Panc1 (cell line): ENCODE measurements around the gene UGGT2. TPM values are rescaled to one million over a fixed set of nuclear protein-coding genes. Genes with fewer than 3 reads are reported as not detected.

Experiments
- ATAC-seq: fragments of 200-7000 bp; cut with Tn5 transposase; 2 replicates; pipeline ENCODE4 v1.9.1; 2020; ENCODE audit warnings: mild to moderate bottlenecking, moderate library complexity
- BruUV-seq: library from RNA; stranded (reverse); fragments of 400-500 nt; replicated peaks from 2 replicates; lab custom pipeline; 2021; lab: Mats Ljungman, UMichigan
- CTCF ChIA-PET: fragments of 300-600 bp; sonication (Branson Sonifier 250); formaldehyde crosslinking; loops from one replicate; lab custom pipeline; 2022; ENCODE audit warnings: antibody characterized with exemption; lab: Charles Lee
- POLR2A ChIA-PET: fragments of 300-600 bp; sonication (Branson Sonifier 250); formaldehyde crosslinking; loops from one replicate; lab custom pipeline; 2022; ENCODE audit warnings: antibody characterized with exemption; lab: Charles Lee
- DNase-seq: peaks from one replicate; pipeline ENCODE4 v3.0.0-alpha.2; 2010; ENCODE audit warnings: low read depth, low spot score
- H3K27ac ChIP-seq: 2 replicates; pipeline ENCODE4 v1.5.1; 2011; ENCODE audit warnings: mild to moderate bottlenecking, low read length, inconsistent platforms
- H3K27me3 ChIP-seq: fragments of 200-500 bp; sonication (Bioruptor generic); 2 replicates; pipeline ENCODE4 v1.6.0; 2014; ENCODE audit warnings: low read length, inconsistent platforms; ENCODE audit not compliant: control insufficient read depth, insufficient read depth
- H3K36me3 ChIP-seq: fragments of 200-500 bp; sonication (Bioruptor generic); 2 replicates; pipeline ENCODE4 v1.5.1; 2014; ENCODE audit warnings: inconsistent platforms, mild to moderate bottlenecking, low read length, moderate library complexity; ENCODE audit not compliant: control insufficient read depth, insufficient read depth
- H3K4me1 ChIP-seq: 2 replicates; pipeline ENCODE4 v1.5.1; 2011; ENCODE audit warnings: inconsistent platforms, mild to moderate bottlenecking, low read length, moderate library complexity; ENCODE audit not compliant: control insufficient read depth, insufficient read depth
- H3K4me3 ChIP-seq, 2 experiments: 2 replicates each; pipeline ENCODE4 v1.5.1; 2011 to 2012; ENCODE audit warnings: low read depth in 2 of 2, low read length in 2 of 2, mild to moderate bottlenecking in 2 of 2, inconsistent platforms in 1 of 2, moderate library complexity in 1 of 2
- H3K9me3 ChIP-seq: fragments of 200-500 bp; sonication (Bioruptor generic); 2 replicates; pipeline ENCODE4 v1.5.1; 2014; ENCODE audit warnings: low read depth, mild to moderate bottlenecking, inconsistent platforms, low read length, moderate library complexity; ENCODE audit not compliant: control insufficient read depth, insufficient read depth
- POLR2AphosphoS5 ChIP-seq: IDR thresholded peaks from 2 replicates; pipeline ENCODE4 v1.6.1; 2012; ENCODE audit warnings: mild to moderate bottlenecking, low read depth, low read length, moderate library complexity
- SIN3A ChIP-seq: IDR thresholded peaks from 2 replicates; pipeline ENCODE4 v1.6.1; 2012; ENCODE audit warnings: low read depth, mild to moderate bottlenecking, low read length, moderate library complexity, borderline replicate concordance; ENCODE audit not compliant: insufficient read depth
- TCF7L2 ChIP-seq: IDR thresholded peaks from 2 replicates; pipeline ENCODE4 v1.6.1; 2011; ENCODE audit warnings: mild to moderate bottlenecking, low read depth, low read length, inconsistent platforms
- in situ Hi-C: cut with HindIII; loops from 2 replicates; pipeline ENCODE4 v1.10.0; 2016; ENCODE audit warnings: low sequenced_read_pairs, low pct_unique_long_range_greater_than_20kb
- intact Hi-C: fragments of 100-400 bp; cut with micrococcal nuclease; formaldehyde crosslinking; loops from one replicate; pipeline ENCODE4 v1.10.0; 2022; ENCODE audit not compliant: unreplicated experiment
- total RNA-seq: library from RNA; stranded (reverse); gene quantifications from one replicate; pipeline ENCODE4 v1.2.1, GENCODE V29; 2021; ENCODE audit not compliant: unreplicated experiment
- TF ChIP-seq, protein P1 (sequence below), 2 experiments: IDR thresholded peaks; 2 replicates each; pipeline ENCODE4 v1.6.1; 2011 to 2012; ENCODE audit warnings: low read depth in 2 of 2, control low read depth in 1 of 2, low read length in 1 of 2, mild to moderate bottlenecking in 1 of 2, moderate library complexity in 1 of 2; ENCODE audit not compliant: insufficient read depth in 1 of 2
- TF ChIP-seq, protein P2 (sequence below): fragments of 450-650 bp; IDR thresholded peaks from 2 replicates; pipeline ENCODE4 v1.5.1; 2017; ENCODE audit warnings: mild to moderate bottlenecking

The UGGT2 gene
- total RNA-seq, 1 experiment from 2014 or later: 22.9 TPM

DNA sequence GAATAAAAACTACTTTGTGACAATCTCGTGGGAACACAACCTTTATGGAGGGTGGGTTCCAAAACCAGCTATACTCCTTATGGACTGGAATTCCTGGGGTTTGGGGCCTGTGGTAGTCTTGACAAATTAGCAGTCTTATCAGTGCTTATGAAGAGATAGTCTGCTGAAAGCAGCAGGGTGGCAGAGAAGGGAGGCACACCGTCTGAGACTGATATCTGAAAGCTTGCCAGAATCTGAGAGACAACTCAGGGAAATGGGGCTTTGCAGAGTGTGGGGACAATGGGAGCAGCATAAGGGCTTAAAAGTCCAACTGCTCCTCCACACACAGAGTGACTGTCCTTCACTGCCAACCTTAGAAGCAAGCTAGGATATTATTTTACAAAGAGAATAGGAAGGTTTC lies 95.9 kb downstream of the UGGT2 start:
- Histone ChIP-seq H3K27me3 (no peaks in the 10 kb centered on the region), H3K4me1 (no peaks in the 10 kb centered on the region), H3K36me3 (no peaks in the 10 kb centered on the region), H3K9me3 (peaks cover 5% of the 10 kb centered on the region; the same call in 1 of the 2 replicates), H3K4me3 (no peak overlapping the region), H3K27ac (no peak overlapping the region)
- intact Hi-C loops (no loop called here), in situ Hi-C loops (no loop called here)
- no TSS peak for BruUV-seq
- ChIA-PET POLR2A (no interaction called here), CTCF (no interaction called here)
- ATAC-seq (no peak), DNase-seq (no peak)
- TF ChIP-seq SIN3A (no peak), TCF7L2 (no peak)
- TF ChIP-seq, protein P1, sequence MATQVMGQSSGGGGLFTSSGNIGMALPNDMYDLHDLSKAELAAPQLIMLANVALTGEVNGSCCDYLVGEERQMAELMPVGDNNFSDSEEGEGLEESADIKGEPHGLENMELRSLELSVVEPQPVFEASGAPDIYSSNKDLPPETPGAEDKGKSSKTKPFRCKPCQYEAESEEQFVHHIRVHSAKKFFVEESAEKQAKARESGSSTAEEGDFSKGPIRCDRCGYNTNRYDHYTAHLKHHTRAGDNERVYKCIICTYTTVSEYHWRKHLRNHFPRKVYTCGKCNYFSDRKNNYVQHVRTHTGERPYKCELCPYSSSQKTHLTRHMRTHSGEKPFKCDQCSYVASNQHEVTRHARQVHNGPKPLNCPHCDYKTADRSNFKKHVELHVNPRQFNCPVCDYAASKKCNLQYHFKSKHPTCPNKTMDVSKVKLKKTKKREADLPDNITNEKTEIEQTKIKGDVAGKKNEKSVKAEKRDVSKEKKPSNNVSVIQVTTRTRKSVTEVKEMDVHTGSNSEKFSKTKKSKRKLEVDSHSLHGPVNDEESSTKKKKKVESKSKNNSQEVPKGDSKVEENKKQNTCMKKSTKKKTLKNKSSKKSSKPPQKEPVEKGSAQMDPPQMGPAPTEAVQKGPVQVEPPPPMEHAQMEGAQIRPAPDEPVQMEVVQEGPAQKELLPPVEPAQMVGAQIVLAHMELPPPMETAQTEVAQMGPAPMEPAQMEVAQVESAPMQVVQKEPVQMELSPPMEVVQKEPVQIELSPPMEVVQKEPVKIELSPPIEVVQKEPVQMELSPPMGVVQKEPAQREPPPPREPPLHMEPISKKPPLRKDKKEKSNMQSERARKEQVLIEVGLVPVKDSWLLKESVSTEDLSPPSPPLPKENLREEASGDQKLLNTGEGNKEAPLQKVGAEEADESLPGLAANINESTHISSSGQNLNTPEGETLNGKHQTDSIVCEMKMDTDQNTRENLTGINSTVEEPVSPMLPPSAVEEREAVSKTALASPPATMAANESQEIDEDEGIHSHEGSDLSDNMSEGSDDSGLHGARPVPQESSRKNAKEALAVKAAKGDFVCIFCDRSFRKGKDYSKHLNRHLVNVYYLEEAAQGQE (IDR thresholded peaks at IDR 0.05; ENCODE audit: insufficient read depth in 1 of 2, low read depth in 2 of 2, low read length in 1 of 2): no peak

DNA sequence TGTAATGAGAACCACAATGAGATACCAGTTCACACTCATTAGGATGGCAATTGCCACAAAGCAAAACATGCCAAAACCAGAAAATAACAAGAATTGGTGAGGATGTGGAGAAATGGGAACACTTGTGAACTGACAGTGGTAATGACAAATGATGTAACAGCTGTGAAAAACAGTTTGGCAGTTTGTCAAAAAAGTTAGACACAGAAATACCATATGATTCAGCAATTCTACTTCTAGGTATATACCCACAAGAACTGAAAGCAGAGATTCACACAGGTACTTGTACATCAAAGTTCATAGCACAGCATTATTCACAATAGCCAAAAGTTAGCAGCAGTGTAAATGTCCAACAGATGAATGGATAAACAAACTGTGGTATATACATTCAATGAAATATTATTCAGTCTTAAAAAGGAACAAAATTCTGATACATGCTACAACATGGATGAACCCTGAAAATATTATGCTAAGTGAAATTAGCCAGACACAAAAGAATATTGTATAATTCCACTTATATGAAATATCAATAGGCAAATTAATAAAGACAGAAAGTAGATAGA lies 96.5 kb downstream of the UGGT2 start:
- TF ChIP-seq TCF7L2 (no peak), SIN3A (no peak), POLR2AphosphoS5 (no peak)
- TF ChIP-seq, protein P2, sequence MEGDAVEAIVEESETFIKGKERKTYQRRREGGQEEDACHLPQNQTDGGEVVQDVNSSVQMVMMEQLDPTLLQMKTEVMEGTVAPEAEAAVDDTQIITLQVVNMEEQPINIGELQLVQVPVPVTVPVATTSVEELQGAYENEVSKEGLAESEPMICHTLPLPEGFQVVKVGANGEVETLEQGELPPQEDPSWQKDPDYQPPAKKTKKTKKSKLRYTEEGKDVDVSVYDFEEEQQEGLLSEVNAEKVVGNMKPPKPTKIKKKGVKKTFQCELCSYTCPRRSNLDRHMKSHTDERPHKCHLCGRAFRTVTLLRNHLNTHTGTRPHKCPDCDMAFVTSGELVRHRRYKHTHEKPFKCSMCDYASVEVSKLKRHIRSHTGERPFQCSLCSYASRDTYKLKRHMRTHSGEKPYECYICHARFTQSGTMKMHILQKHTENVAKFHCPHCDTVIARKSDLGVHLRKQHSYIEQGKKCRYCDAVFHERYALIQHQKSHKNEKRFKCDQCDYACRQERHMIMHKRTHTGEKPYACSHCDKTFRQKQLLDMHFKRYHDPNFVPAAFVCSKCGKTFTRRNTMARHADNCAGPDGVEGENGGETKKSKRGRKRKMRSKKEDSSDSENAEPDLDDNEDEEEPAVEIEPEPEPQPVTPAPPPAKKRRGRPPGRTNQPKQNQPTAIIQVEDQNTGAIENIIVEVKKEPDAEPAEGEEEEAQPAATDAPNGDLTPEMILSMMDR: no peak
- TF ChIP-seq, protein P1 (IDR thresholded peaks at IDR 0.05; ENCODE audit: insufficient read depth in 1 of 2, low read depth in 2 of 2, low read length in 1 of 2): no peak
- ChIA-PET POLR2A (no interaction called here), CTCF (no interaction called here)
- no TSS peak for BruUV-seq
- Histone ChIP-seq H3K9me3 (peaks cover 4% of the 10 kb centered on the region; the same call in 1 of the 2 replicates), H3K4me3 (no peak overlapping the region), H3K36me3 (no peaks in the 10 kb centered on the region), H3K27ac (no peak overlapping the region), H3K4me1 (no peaks in the 10 kb centered on the region), H3K27me3 (no peaks in the 10 kb centered on the region)
- intact Hi-C loops: no loop called here
- ATAC-seq (no peak), DNase-seq (no peak)
- in situ Hi-C loops: no loop called here
